A549 treated with AZD2906 at 1 μM for 4 hours (cell line): ENCODE measurements around the gene SPTBN2. TPM values are rescaled to one million over a fixed set of nuclear protein-coding genes. Genes with fewer than 3 reads are reported as not detected.

Source experiments
- total RNA-seq: library from RNA; stranded (reverse); fragments of 200-300 nt; extraction: Qiagen RNA extraction; gene quantifications from 5 replicates; pipeline ENCODE4 v1.2.3, GENCODE V29; 2022

The SPTBN2 gene
- 8.0 to 11.4 TPM (median 8.7 TPM) in 5 replicates for total RNA-seq

GRCh38 chr11:66728693-66729385 lies at the start of gene SPTBN2:
Gene SPTBN2, minus strand, starts transcription at chr11:66729216. Its CDS starts 7,976 bp downstream, at chr11:66721240.

DNA sequence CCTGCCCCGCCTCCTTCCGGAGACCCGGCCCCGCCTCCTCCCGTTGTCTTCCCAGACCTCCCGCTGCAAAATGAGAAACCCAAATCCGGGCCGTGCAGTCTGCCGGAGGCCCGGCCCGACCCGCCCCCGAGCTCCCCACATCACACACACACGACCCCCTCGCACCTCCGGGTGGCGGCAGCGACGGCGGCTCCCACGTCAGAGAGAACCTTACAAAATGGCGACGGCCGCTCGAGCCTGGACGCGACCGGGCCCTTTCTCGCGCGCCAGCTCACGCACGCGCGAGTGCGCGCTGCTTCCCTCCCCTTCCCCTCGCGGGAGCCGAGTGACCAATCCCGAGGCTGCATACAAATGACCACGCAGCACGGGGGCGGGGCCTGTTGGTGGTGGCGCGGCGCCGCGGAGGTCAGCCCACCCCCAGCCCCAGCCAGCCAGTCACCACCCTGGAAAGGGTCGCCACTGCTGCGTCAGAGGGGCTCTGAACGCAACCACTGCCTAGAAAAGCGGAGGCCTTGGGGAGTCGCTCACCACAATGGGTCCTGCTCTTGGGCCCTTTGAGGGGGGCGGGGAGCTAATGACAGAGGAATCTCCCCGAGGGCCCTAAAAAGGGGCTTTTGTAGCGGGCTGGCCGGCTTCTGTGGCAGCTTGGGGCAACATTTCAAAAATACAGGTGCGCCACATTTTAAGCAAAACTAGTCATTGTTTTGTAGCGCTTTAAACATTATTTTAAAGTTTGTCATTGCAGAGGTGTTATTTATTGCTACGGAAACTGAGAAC lies 51.2 kb downstream of the SPTBN2 start, which contains the start of gene RBM4B:
RBM4B (minus strand) TSS at position 289 of the 777 bp plus-strand sequence. CDS start 808 bp downstream, outside the sequence.

DNA sequence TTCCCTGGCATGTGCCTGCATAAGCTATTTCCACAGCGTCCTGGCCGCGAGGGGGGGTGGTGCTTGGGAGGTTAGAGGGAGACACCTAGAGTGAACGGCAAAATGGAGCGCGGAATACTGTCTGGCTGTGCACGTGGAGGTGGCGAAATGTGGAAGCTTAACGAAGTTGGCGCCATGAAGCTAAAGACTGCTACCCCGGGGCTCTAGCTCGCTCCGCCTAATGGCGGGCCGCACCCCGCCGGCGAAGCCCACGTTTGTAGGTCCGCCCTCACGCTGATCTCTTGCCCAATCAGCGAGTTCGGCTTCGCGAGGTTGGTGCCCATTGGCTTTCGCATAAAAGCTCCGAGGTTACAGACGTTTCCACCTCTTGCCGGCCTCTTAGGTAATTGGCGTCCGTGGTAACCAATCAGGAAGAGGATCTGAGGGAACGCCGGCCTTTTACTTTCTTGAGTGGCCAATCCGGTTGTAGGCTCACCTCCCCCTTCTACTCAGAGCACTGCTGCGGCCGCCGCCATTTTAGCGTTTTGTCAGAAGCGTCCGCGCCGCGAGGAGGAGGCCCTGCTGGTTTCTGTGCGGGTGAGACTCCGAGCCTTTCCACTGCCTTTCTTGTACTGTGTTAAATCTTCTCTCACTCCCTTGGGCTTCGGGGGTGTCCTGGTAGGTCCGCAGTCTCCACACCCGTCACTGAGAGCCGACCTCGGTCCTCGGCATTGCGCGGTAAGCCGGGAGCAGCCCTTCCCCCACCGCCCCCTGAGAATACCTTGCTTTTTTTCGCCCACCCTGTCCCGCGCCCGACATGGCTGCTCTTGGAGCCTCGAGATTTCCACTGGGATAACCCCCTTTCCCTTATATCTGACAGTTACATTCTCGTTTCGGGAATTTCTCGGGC lies 90.6 kb downstream of the SPTBN2 start, which contains the start of gene RBM4:
RBM4 (plus strand) TSS at position 527 of the 889 bp plus-strand sequence. CDS start 1,009 bp downstream, outside the sequence.

Other genes with a start within 250 kb of the SPTBN2 start
- gene DPP3, start 248.8 kb downstream of the SPTBN2 start, total RNA-seq = 51.8 to 63.1 TPM (median 54.0 TPM) in 5 replicates
- gene BBS1, start 218.6 kb downstream of the SPTBN2 start, total RNA-seq = 8.9 to 10.5 TPM (median 9.4 TPM) in 5 replicates
- gene ZDHHC24, start 183.2 kb downstream of the SPTBN2 start, total RNA-seq = 7.0 to 14.5 TPM (median 13.6 TPM) in 5 replicates
- 0.02 to 0.10 TPM (median 0.09 TPM) in 4 of 5 replicates, not detected in the other for gene ACTN3, start 182.3 kb downstream of the SPTBN2 start, total RNA-seq
- 31.7 to 39.8 TPM (median 33.7 TPM) in 5 replicates for gene CTSF, start 160.6 kb downstream of the SPTBN2 start, total RNA-seq
- 0.34 to 0.58 TPM (median 0.49 TPM) in 5 replicates for gene CCDC87, start 136.2 kb downstream of the SPTBN2 start, total RNA-seq
- gene CCS, start 136.0 kb downstream of the SPTBN2 start, total RNA-seq = 23.6 to 30.6 TPM (median 27.5 TPM) in 5 replicates
- gene RBM14, start 112.6 kb downstream of the SPTBN2 start, total RNA-seq = 57.5 to 80.4 TPM (median 64.7 TPM) in 5 replicates
- 127 to 149 TPM (median 132 TPM) in 5 replicates for gene RBM4, start 90.5 kb downstream of the SPTBN2 start, total RNA-seq
- gene RBM4B, start 51.3 kb downstream of the SPTBN2 start, total RNA-seq = 17.2 to 20.5 TPM (median 19.0 TPM) in 5 replicates
- gene RCE1, start 114.2 kb upstream of the SPTBN2 start, total RNA-seq = 36.7 to 54.9 TPM (median 53.9 TPM) in 5 replicates
- gene LRFN4, start 127.8 kb upstream of the SPTBN2 start, total RNA-seq = 87.5 to 118 TPM (median 111 TPM) in 5 replicates
- gene PC, start 229.2 kb upstream of the SPTBN2 start, total RNA-seq = 27.8 to 40.4 TPM (median 39.8 TPM) in 5 replicates
- 42.7 to 73.3 TPM (median 62.7 TPM) in 5 replicates for gene C11orf86, start 246.1 kb upstream of the SPTBN2 start, total RNA-seq